M059J (cell line): ENCODE results near the gene SMG6. TPM values are rescaled to one million over a fixed set of nuclear protein-coding genes. Genes with fewer than 3 reads are reported as not detected.

Experiments
- DNase-seq: peaks from one replicate; pipeline ENCODE4 v3.0.0-alpha.2; 2012; ENCODE audit warnings: low read depth
- total RNA-seq: library from RNA; depleted of rRNA; stranded (reverse); fragments of >200 nt; shearing (Covaris generic); gene quantifications from 2 replicates; pipeline ENCODE4 v1.2.3, GENCODE V29; 2014

Gene SMG6
- total RNA-seq, 1 experiment from 2014 or later = 36.8 TPM

GRCh38 chr17:2060681-2061440 is 242.7 kb downstream of the SMG6 start:
- DNase-seq = no peak

GRCh38 chr17:2060385-2060658 is 243.3 kb downstream of the SMG6 start:
- DNase-seq = no peak

GRCh38 chr17:2059547-2060384 is 243.8 kb downstream of the SMG6 start:
- DNase-seq = no peak

- no peak for DNase-seq
Observed at GRCh38 chr17:2058586-2059546, 244.7 kb downstream of the SMG6 start.

- no peak for DNase-seq
Observed at GRCh38 chr17:2057760-2058585, 245.6 kb downstream of the SMG6 start.

- DNase-seq = no peak
Observed at GRCh38 chr17:2057175-2057759, 246.3 kb downstream of the SMG6 start.

- no peak for DNase-seq
Observed at GRCh38 chr17:2056206-2057174, 247.1 kb downstream of the SMG6 start.

- peak; percentile 20 for DNase-seq
Observed at GRCh38 chr17:2055292-2056205, 248.0 kb downstream of the SMG6 start.

GRCh38 chr17:2054512-2055291 is 248.9 kb downstream of the SMG6 start, which contains the start of gene HIC1:
Gene HIC1 (plus strand): TSS chr17:2055103. CDS start chr17:2056691, 1,588 bp downstream.
- DNase-seq = peak; percentile 72

- DNase-seq = no peak
Observed at GRCh38 chr17:2054262-2054511, 249.4 kb downstream of the SMG6 start.

- DNase-seq = peak; percentile 66
Observed at GRCh38 chr17:2053380-2054261, 250.0 kb downstream of the SMG6 start.

GRCh38 chr17:2051933-2052559 is 251.5 kb downstream of the SMG6 start:
- DNase-seq = peak; percentile 26

- peak; percentile 30 for DNase-seq
Observed at GRCh38 chr17:2051061-2051932, 252.3 kb downstream of the SMG6 start.

- DNase-seq = peak; percentile 70
Observed at GRCh38 chr17:2050300-2051060, 253.1 kb downstream of the SMG6 start.
